Inflammatory macrophage treated with lipopolysaccharide for 4 hours (primary cell): ENCODE data around the gene GPR27.
A peak's percentile ranks its signal among the peaks of the same experiment; 100 is the strongest.

Experiments used
- DNase-seq: peaks from one replicate; pipeline ENCODE4 v3.0.0-alpha.2; 2020

The GPR27 gene

GRCh38 chr3:71787851-71788405 lies 34.3 kb downstream of the GPR27 start:
- DNase-seq, result no peak

- DNase-seq, result no peak
These were observed 36.3 kb downstream of the GPR27 start for GRCh38 chr3:71789922-71790321.

GRCh38 chr3:71791634-71792033 lies 38.0 kb downstream of the GPR27 start:
- DNase-seq, result no peak

- DNase-seq, result no peak
These were observed 42.6 kb downstream of the GPR27 start for GRCh38 chr3:71796290-71796689.

- DNase-seq, result no peak
These were observed 43.8 kb downstream of the GPR27 start for GRCh38 chr3:71797455-71797854.

- DNase-seq, result no peak
These were observed 46.4 kb downstream of the GPR27 start for GRCh38 chr3:71800023-71800422.

- DNase-seq, result no peak
These were observed 48.3 kb downstream of the GPR27 start for GRCh38 chr3:71801986-71802385.

- no peak for DNase-seq
These were observed 49.6 kb downstream of the GPR27 start for GRCh38 chr3:71803248-71803647.

GRCh38 chr3:71805199-71805598 lies 51.5 kb downstream of the GPR27 start:
- DNase-seq, result peak; percentile 40

GRCh38 chr3:71805691-71806090 lies 52.0 kb downstream of the GPR27 start:
- no peak for DNase-seq
